ENCODE data around the gene CNPY3.

Gene CNPY3

DNA sequence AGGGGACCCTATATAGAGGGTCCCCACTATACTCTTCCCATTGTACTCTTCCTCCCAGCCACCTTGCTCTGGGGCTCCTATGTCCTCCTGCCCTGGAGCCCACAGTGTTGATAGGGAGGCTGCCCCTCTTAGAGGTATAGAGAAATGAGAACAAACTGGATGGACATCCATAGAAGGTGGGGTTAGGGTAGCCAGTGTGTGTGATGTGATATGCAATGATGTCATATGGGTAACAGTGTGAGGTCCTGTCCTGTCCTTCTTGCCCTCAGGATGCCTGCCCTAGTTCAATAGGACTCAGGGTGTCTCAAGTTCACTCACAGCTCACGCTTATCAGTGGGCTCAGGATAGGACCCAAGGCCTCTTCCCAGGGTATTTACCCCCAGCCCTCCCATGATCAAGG, 13.0 kb upstream of the CNPY3 start:
- no peak for DNase-seq (ENCODE audit: low read depth, low spot score)
- no peak overlapping the region for H3K4me3 ChIP-seq (ENCODE audit: low read depth, low read length)
- in situ Hi-C loops (cut with HindIII; ENCODE audit: low sequenced_read_pairs), result no loop called here
- TF ChIP-seq, protein P1, sequence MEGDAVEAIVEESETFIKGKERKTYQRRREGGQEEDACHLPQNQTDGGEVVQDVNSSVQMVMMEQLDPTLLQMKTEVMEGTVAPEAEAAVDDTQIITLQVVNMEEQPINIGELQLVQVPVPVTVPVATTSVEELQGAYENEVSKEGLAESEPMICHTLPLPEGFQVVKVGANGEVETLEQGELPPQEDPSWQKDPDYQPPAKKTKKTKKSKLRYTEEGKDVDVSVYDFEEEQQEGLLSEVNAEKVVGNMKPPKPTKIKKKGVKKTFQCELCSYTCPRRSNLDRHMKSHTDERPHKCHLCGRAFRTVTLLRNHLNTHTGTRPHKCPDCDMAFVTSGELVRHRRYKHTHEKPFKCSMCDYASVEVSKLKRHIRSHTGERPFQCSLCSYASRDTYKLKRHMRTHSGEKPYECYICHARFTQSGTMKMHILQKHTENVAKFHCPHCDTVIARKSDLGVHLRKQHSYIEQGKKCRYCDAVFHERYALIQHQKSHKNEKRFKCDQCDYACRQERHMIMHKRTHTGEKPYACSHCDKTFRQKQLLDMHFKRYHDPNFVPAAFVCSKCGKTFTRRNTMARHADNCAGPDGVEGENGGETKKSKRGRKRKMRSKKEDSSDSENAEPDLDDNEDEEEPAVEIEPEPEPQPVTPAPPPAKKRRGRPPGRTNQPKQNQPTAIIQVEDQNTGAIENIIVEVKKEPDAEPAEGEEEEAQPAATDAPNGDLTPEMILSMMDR (IDR thresholded peaks at IDR 0.05; ENCODE audit: low read depth, low read length), result no peak

GRCh38 chr6:42921801-42922200, 7.5 kb upstream of the CNPY3 start:
- no peak overlapping the region for H3K4me3 ChIP-seq (ENCODE audit: low read depth, low read length)
- TF ChIP-seq, protein P1 (IDR thresholded peaks at IDR 0.05; ENCODE audit: low read depth, low read length), result no peak
- in situ Hi-C loops (cut with HindIII; ENCODE audit: low sequenced_read_pairs), result no loop called here
- DNase-seq (ENCODE audit: low read depth, low spot score), result no peak

- no peak overlapping the region for H3K4me3 ChIP-seq (ENCODE audit: low read depth, low read length)
- in situ Hi-C loops (cut with HindIII; ENCODE audit: low sequenced_read_pairs), result no loop called here
- TF ChIP-seq, protein P1 (IDR thresholded peaks at IDR 0.05; ENCODE audit: low read depth, low read length), result no peak
- no peak for DNase-seq (ENCODE audit: low read depth, low spot score)
Measured at GRCh38 chr6:42923666-42924065, 5.6 kb upstream of the CNPY3 start.

- TF ChIP-seq, protein P1 (IDR thresholded peaks at IDR 0.05; ENCODE audit: low read depth, low read length), result no peak
- DNase-seq (ENCODE audit: low read depth, low spot score), result no peak
- H3K4me3 ChIP-seq (ENCODE audit: low read depth, low read length), result no peak overlapping the region
- in situ Hi-C loops (cut with HindIII; ENCODE audit: low sequenced_read_pairs), result no loop called here
Measured at GRCh38 chr6:42925248-42925857, 3.9 kb upstream of the CNPY3 start.

GRCh38 chr6:42929821-42930360, 611 bp downstream of the CNPY3 start:
- peak; percentile 70 for DNase-seq (ENCODE audit: low read depth, low spot score)
- TF ChIP-seq, protein P1 (IDR thresholded peaks at IDR 0.05; ENCODE audit: low read depth, low read length), result no peak
- H3K4me3 ChIP-seq (ENCODE audit: low read depth, low read length), result peak overlapping the region; percentile 65
- in situ Hi-C loops (cut with HindIII; ENCODE audit: low sequenced_read_pairs), result no loop called here

DNA sequence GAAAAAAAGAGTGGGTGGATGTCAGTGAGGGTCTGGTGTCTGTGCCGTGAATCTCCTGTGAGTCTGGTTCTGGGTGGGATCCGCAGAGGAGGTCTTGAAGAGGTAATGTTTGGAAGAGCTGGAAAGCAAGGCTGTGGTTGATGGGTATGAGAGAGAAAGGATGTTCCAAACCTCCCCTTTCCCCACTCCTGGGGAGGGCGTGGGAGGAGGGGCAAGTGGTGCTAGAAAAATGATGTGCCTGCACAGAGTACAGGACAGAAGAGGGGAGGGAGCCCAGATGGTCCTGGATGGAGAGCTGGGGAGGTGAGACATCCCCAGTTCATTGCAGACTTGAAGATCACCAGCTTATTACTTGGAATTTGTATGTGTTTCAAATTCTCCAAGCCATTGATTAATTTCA, 3.1 kb downstream of the CNPY3 start:
- in situ Hi-C loops (cut with HindIII; ENCODE audit: low sequenced_read_pairs), result no loop called here
- TF ChIP-seq, protein P1 (IDR thresholded peaks at IDR 0.05; ENCODE audit: low read depth, low read length), result no peak
- H3K4me3 ChIP-seq (ENCODE audit: low read depth, low read length), result no peak overlapping the region
- no peak for DNase-seq (ENCODE audit: low read depth, low spot score)

Measured in astrocyte of the spinal cord (primary cell).